Endothelial cell of umbilical vein (primary cell): Measurements from ENCODE around the gene FOXP4. TPM values are rescaled to one million over a fixed set of nuclear protein-coding genes. Genes with fewer than 3 reads are reported as not detected.

Experiments used
- BruUV-seq: library from RNA; stranded (reverse); fragments of 400-500 nt; replicated peaks from 2 replicates; lab custom pipeline; 2021; lab: Mats Ljungman, UMichigan
- CTCF ChIA-PET: fragments of 300-600, 350-600 bp; sonication (Branson Sonifier 250); formaldehyde crosslinking; loops from one replicate; lab custom pipeline; 2021; ENCODE audit warnings: antibody characterized with exemption, inconsistent platforms; lab: Charles Lee
- POLR2A ChIA-PET: fragments of 300-600, 350-600 bp; sonication (Branson Sonifier 250); formaldehyde crosslinking; loops from one replicate; lab custom pipeline; 2021; ENCODE audit warnings: antibody characterized with exemption, inconsistent platforms; lab: Charles Lee
- DNase-seq: peaks from one replicate; pipeline ENCODE4 v3.0.0-alpha.2; 2011; ENCODE audit warnings: low read depth, low spot score
- FAIRE-seq: peaks from 2 replicates; lab custom pipeline; 2011; peaks lifted over from hg19 to GRCh38; lab: Jason Lieb, UNC
- H2AFZ ChIP-seq: 2 replicates; pipeline ENCODE4 v1.6.0; 2012; ENCODE audit warnings: low read depth, low read length, control low read depth, inconsistent platforms
- H3K27ac ChIP-seq: 2 replicates; pipeline ENCODE4 v1.5.1; 2011; ENCODE audit warnings: low read depth, mild to moderate bottlenecking, control low read depth, low read length, moderate library complexity; ENCODE audit not compliant: insufficient read depth
- H3K27me3 ChIP-seq, 2 experiments: 2 replicates each; pipeline versions ENCODE4 v1.6.0 to v1.6.1; 2011; ENCODE audit warnings: low read length in 2 of 2, mixed read lengths in 1 of 2; ENCODE audit not compliant: control insufficient read depth in 2 of 2, insufficient read depth in 2 of 2
- H3K36me3 ChIP-seq, 2 experiments: 2 replicates in 1 of 2; 3 replicates in 1 of 2; pipeline ENCODE4 v1.5.1; 2011; ENCODE audit warnings: low read length in 2 of 2, mild to moderate bottlenecking in 1 of 2, moderate library complexity in 1 of 2; ENCODE audit not compliant: control insufficient read depth in 2 of 2, insufficient read depth in 2 of 2; ENCODE audit errors: extremely low read depth in 1 of 2
- H3K4me1 ChIP-seq: 3 replicates; pipeline ENCODE4 v1.5.1; 2011; ENCODE audit warnings: mild to moderate bottlenecking, low read length; ENCODE audit not compliant: control insufficient read depth, insufficient read depth; ENCODE audit errors: extremely low read depth
- H3K4me2 ChIP-seq: 2 replicates; pipeline ENCODE4 v1.6.1; 2011; ENCODE audit warnings: low read length, control low read depth, mixed read lengths; ENCODE audit not compliant: insufficient read depth
- H3K4me3 ChIP-seq, 3 experiments: fragments of 200-600 bp in 1 of 3; sonication (generic), shearing (Covaris generic) in 1 of 3; replicated peaks in 1 of 3; 2 replicates each; pipeline ENCODE4 v1.5.1; 2011 to 2016; ENCODE audit warnings: control low read depth in 3 of 3, low read length in 3 of 3, mild to moderate bottlenecking in 2 of 3, inconsistent platforms in 1 of 3, low read depth in 1 of 3, moderate library complexity in 1 of 3; ENCODE audit not compliant: insufficient read depth in 1 of 3
- H3K79me2 ChIP-seq: 2 replicates; pipeline ENCODE4 v1.6.0; 2012; ENCODE audit warnings: low read length, inconsistent platforms; ENCODE audit not compliant: control insufficient read depth, insufficient read depth
- H3K9ac ChIP-seq: replicated peaks from 2 replicates; pipeline ENCODE3; 2011; ENCODE audit warnings: low read length, control low read depth; ENCODE audit not compliant: insufficient read depth; ENCODE audit errors: extremely low read depth
- H3K9me1 ChIP-seq: replicated peaks from 3 replicates; pipeline ENCODE4 v1.6.0; 2011; ENCODE audit warnings: mild to moderate bottlenecking, low read length; ENCODE audit not compliant: control insufficient read depth, insufficient read depth; ENCODE audit errors: extremely low read depth
- H3K9me3 ChIP-seq: replicated peaks from 2 replicates; pipeline ENCODE4 v1.5.1; 2012; ENCODE audit warnings: low read length, inconsistent platforms; ENCODE audit not compliant: control insufficient read depth, insufficient read depth
- H4K20me1 ChIP-seq: replicated peaks from 2 replicates; pipeline ENCODE3; 2011; ENCODE audit warnings: mild to moderate bottlenecking, low read length; ENCODE audit not compliant: control insufficient read depth, insufficient read depth; ENCODE audit errors: extremely low read depth
- EZH2 ChIP-seq: IDR thresholded peaks from 2 replicates; pipeline ENCODE4 v1.6.1; 2012; ENCODE audit warnings: borderline replicate concordance, low read depth, mild to moderate bottlenecking, moderate library complexity, low read length, inconsistent platforms; ENCODE audit not compliant: severe bottlenecking
- FOS ChIP-seq: IDR thresholded peaks from 2 replicates; pipeline ENCODE4 v1.6.1; 2011; ENCODE audit warnings: mild to moderate bottlenecking, low read length, moderate library complexity, borderline replicate concordance; ENCODE audit not compliant: insufficient read depth
- GATA2 ChIP-seq: IDR thresholded peaks from 2 replicates; pipeline ENCODE4 v1.7.0; 2011; ENCODE audit warnings: low read depth, mild to moderate bottlenecking, moderate library complexity, mixed read lengths, low read length; ENCODE audit not compliant: insufficient read length, insufficient read depth
- JUN ChIP-seq: IDR thresholded peaks from 2 replicates; pipeline ENCODE4 v1.6.1; 2011; ENCODE audit warnings: borderline replicate concordance, low read depth; ENCODE audit not compliant: insufficient read length, insufficient read depth
- MYC ChIP-seq: IDR thresholded peaks from one replicate; pipeline ENCODE4 v1.6.1; 2011; ENCODE audit warnings: mild to moderate bottlenecking, low read depth, low read length
- POLR2A ChIP-seq: IDR thresholded peaks from 2 replicates; pipeline ENCODE4 v1.6.1; 2012; ENCODE audit warnings: low read depth, mild to moderate bottlenecking, control low read depth, low read length
- POLR2AphosphoS5 ChIP-seq: IDR thresholded peaks from 2 replicates; pipeline ENCODE4 v1.6.1; 2012; ENCODE audit warnings: low read depth, mild to moderate bottlenecking, control low read depth, low read length, moderate library complexity; ENCODE audit not compliant: insufficient read depth
- dilution Hi-C: fragments of 300-500 bp; cut with MboI; formaldehyde crosslinking; loops from one replicate; pipeline ENCODE4 v1.15.0; 2019; ENCODE audit warnings: low sequenced_read_pairs; ENCODE audit not compliant: extremely low pct_ligation_motif_present
- intact Hi-C: fragments of 100-400 bp; cut with micrococcal nuclease; formaldehyde crosslinking; loops from one replicate; pipeline ENCODE4 v1.10.0; 2022
- polyA plus RNA-seq, 4 experiments: library from polyadenylated mRNA; depleted of rRNA in 3 of 4; stranded (reverse) in 3 of 4; unstranded in 1 of 4; fragments of >200 nt; gene quantifications; 2 replicates each; pipeline versions ENCODE4 v1.2.1 to v1.2.3, GENCODE V29; 2011 to 2012; ENCODE audit warnings: missing spikeins in 1 of 4
- total RNA-seq: library from RNA; stranded (reverse); gene quantifications from 2 replicates; pipeline ENCODE4 v1.2.3, GENCODE V29; 2021
- TF ChIP-seq, protein P1 (sequence below): IDR thresholded peaks from 2 replicates; pipeline ENCODE4 v1.6.1; 2011; ENCODE audit not compliant: insufficient read depth, insufficient read length
- TF ChIP-seq, protein P2 (sequence below), 2 donors: IDR thresholded peaks; 1 replicate in 1 of 2; 2 replicates in 1 of 2; pipeline ENCODE4 v1.5.1; 2011; ENCODE audit warnings: low read length in 2 of 2, mild to moderate bottlenecking in 2 of 2, moderate library complexity in 2 of 2, control low read depth in 1 of 2, inconsistent platforms in 1 of 2, low read depth in 1 of 2; ENCODE audit not compliant: insufficient read depth in 1 of 2; ENCODE audit errors: extremely low read depth in 1 of 2

FOXP4 gene
- total and polyA plus RNA-seq, 2 donors (not counting 3 experiments of a cell fraction or from before 2014, with no cell fraction given): 5.6 to 23.9 TPM

DNA sequence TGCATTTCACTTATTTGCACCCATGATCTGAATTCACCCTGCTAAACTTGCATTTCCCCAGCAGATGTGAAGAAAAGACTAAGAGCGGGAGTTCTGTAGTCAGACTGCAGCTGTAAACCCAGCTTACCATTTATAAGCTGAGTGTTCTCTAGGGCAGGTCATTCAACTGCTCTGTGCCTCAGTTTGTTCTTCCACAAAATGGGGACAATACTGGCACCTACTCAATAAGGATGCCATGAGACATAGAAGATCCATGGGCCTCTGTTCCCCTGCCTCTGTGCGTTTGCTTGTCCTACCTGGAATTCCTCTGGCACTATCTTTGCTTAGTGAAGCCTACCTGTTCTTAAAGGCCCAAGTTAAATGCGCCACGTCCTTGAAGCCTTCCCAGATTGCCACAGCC, 79.8 kb downstream of the FOXP4 start:
- Histone ChIP-seq H3K36me3 (no peaks in the 10 kb centered on the region), H3K4me3 (no peak overlapping the region), H3K27me3 (no peaks in the 10 kb centered on the region), H3K79me2 (no peaks in the 10 kb centered on the region), H3K4me1 (peaks cover 25% of the 10 kb centered on the region), H3K9ac (no peak overlapping the region), H3K27ac (no peak overlapping the region), H3K9me3 (no peaks in the 10 kb centered on the region), H3K4me2 (no peak overlapping the region), H3K9me1 (no peaks in the 10 kb centered on the region), H2AFZ (no peak overlapping the region), H4K20me1 (no peaks in the 10 kb centered on the region)
- intact Hi-C loops (no loop called here), dilution Hi-C loops (no loop called here)
- CTCF ChIA-PET: interaction anchor here (1.2 to 2.9 kb wide), 3 partner anchors 23 to 57 kb away, joined by 4 to 20 read pairs (median 5); no protein-coding TSS in a partner anchor
- FAIRE-seq (no peak), DNase-seq (no peak)
- no TSS peak for BruUV-seq
- TF ChIP-seq, protein P1, sequence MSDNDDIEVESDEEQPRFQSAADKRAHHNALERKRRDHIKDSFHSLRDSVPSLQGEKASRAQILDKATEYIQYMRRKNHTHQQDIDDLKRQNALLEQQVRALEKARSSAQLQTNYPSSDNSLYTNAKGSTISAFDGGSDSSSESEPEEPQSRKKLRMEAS: no peak
- TF ChIP-seq MYC (no peak), EZH2 (no peak), FOS (no peak), JUN (no peak), POLR2A (no peak), GATA2 (no peak), POLR2AphosphoS5 (no peak)
- TF ChIP-seq, protein P2, sequence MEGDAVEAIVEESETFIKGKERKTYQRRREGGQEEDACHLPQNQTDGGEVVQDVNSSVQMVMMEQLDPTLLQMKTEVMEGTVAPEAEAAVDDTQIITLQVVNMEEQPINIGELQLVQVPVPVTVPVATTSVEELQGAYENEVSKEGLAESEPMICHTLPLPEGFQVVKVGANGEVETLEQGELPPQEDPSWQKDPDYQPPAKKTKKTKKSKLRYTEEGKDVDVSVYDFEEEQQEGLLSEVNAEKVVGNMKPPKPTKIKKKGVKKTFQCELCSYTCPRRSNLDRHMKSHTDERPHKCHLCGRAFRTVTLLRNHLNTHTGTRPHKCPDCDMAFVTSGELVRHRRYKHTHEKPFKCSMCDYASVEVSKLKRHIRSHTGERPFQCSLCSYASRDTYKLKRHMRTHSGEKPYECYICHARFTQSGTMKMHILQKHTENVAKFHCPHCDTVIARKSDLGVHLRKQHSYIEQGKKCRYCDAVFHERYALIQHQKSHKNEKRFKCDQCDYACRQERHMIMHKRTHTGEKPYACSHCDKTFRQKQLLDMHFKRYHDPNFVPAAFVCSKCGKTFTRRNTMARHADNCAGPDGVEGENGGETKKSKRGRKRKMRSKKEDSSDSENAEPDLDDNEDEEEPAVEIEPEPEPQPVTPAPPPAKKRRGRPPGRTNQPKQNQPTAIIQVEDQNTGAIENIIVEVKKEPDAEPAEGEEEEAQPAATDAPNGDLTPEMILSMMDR (IDR thresholded peaks at IDR 0.05; ENCODE audit: extremely low read depth in 1 of 2, insufficient read depth in 1 of 2, low read depth in 1 of 2, low read length in 2 of 2): no peak
- POLR2A ChIA-PET: no interaction called here
